Endothelial cell of umbilical vein (primary cell): ENCODE data around the gene ORAI3. TPM values are rescaled to one million over a fixed set of nuclear protein-coding genes. Genes with fewer than 3 reads are reported as not detected.

Source experiments
- BruUV-seq: library from RNA; stranded (reverse); fragments of 400-500 nt; replicated peaks from 2 replicates; lab custom pipeline; 2021; lab: Mats Ljungman, UMichigan
- CTCF ChIA-PET: fragments of 300-600, 350-600 bp; sonication (Branson Sonifier 250); formaldehyde crosslinking; loops from one replicate; lab custom pipeline; 2021; ENCODE audit warnings: antibody characterized with exemption, inconsistent platforms; lab: Charles Lee
- POLR2A ChIA-PET: fragments of 300-600, 350-600 bp; sonication (Branson Sonifier 250); formaldehyde crosslinking; loops from one replicate; lab custom pipeline; 2021; ENCODE audit warnings: antibody characterized with exemption, inconsistent platforms; lab: Charles Lee
- DNase-seq: peaks from one replicate; pipeline ENCODE4 v3.0.0-alpha.2; 2011; ENCODE audit warnings: low read depth, low spot score
- FAIRE-seq: peaks from 2 replicates; lab custom pipeline; 2011; peaks lifted over from hg19 to GRCh38; lab: Jason Lieb, UNC
- H2AFZ ChIP-seq: 2 replicates; pipeline ENCODE4 v1.6.0; 2012; ENCODE audit warnings: low read depth, low read length, control low read depth, inconsistent platforms
- H3K27ac ChIP-seq: 2 replicates; pipeline ENCODE4 v1.5.1; 2011; ENCODE audit warnings: low read depth, mild to moderate bottlenecking, control low read depth, low read length, moderate library complexity; ENCODE audit not compliant: insufficient read depth
- H3K27me3 ChIP-seq, 2 experiments: 2 replicates each; pipeline versions ENCODE4 v1.6.0 to v1.6.1; 2011; ENCODE audit warnings: low read length in 2 of 2, mixed read lengths in 1 of 2; ENCODE audit not compliant: control insufficient read depth in 2 of 2, insufficient read depth in 2 of 2
- H3K36me3 ChIP-seq, 2 experiments: 2 replicates in 1 of 2; 3 replicates in 1 of 2; pipeline ENCODE4 v1.5.1; 2011; ENCODE audit warnings: low read length in 2 of 2, mild to moderate bottlenecking in 1 of 2, moderate library complexity in 1 of 2; ENCODE audit not compliant: control insufficient read depth in 2 of 2, insufficient read depth in 2 of 2; ENCODE audit errors: extremely low read depth in 1 of 2
- H3K4me1 ChIP-seq: 3 replicates; pipeline ENCODE4 v1.5.1; 2011; ENCODE audit warnings: mild to moderate bottlenecking, low read length; ENCODE audit not compliant: control insufficient read depth, insufficient read depth; ENCODE audit errors: extremely low read depth
- H3K4me2 ChIP-seq: 2 replicates; pipeline ENCODE4 v1.6.1; 2011; ENCODE audit warnings: low read length, control low read depth, mixed read lengths; ENCODE audit not compliant: insufficient read depth
- H3K4me3 ChIP-seq, 3 experiments: fragments of 200-600 bp in 1 of 3; sonication (generic), shearing (Covaris generic) in 1 of 3; replicated peaks in 1 of 3; 2 replicates each; pipeline ENCODE4 v1.5.1; 2011 to 2016; ENCODE audit warnings: control low read depth in 3 of 3, low read length in 3 of 3, mild to moderate bottlenecking in 2 of 3, inconsistent platforms in 1 of 3, low read depth in 1 of 3, moderate library complexity in 1 of 3; ENCODE audit not compliant: insufficient read depth in 1 of 3
- H3K79me2 ChIP-seq: 2 replicates; pipeline ENCODE4 v1.6.0; 2012; ENCODE audit warnings: low read length, inconsistent platforms; ENCODE audit not compliant: control insufficient read depth, insufficient read depth
- H3K9ac ChIP-seq: replicated peaks from 2 replicates; pipeline ENCODE3; 2011; ENCODE audit warnings: low read length, control low read depth; ENCODE audit not compliant: insufficient read depth; ENCODE audit errors: extremely low read depth
- H3K9me1 ChIP-seq: replicated peaks from 3 replicates; pipeline ENCODE4 v1.6.0; 2011; ENCODE audit warnings: mild to moderate bottlenecking, low read length; ENCODE audit not compliant: control insufficient read depth, insufficient read depth; ENCODE audit errors: extremely low read depth
- H3K9me3 ChIP-seq: replicated peaks from 2 replicates; pipeline ENCODE4 v1.5.1; 2012; ENCODE audit warnings: low read length, inconsistent platforms; ENCODE audit not compliant: control insufficient read depth, insufficient read depth
- H4K20me1 ChIP-seq: replicated peaks from 2 replicates; pipeline ENCODE3; 2011; ENCODE audit warnings: mild to moderate bottlenecking, low read length; ENCODE audit not compliant: control insufficient read depth, insufficient read depth; ENCODE audit errors: extremely low read depth
- CTCF ChIP-seq, 2 donors: IDR thresholded peaks; 1 replicate in 1 of 2; 2 replicates in 1 of 2; pipeline ENCODE4 v1.5.1; 2011; ENCODE audit warnings: low read length in 2 of 2, mild to moderate bottlenecking in 2 of 2, moderate library complexity in 2 of 2, control low read depth in 1 of 2, inconsistent platforms in 1 of 2, low read depth in 1 of 2; ENCODE audit not compliant: insufficient read depth in 1 of 2; ENCODE audit errors: extremely low read depth in 1 of 2
- FOS ChIP-seq: IDR thresholded peaks from 2 replicates; pipeline ENCODE4 v1.6.1; 2011; ENCODE audit warnings: mild to moderate bottlenecking, low read length, moderate library complexity, borderline replicate concordance; ENCODE audit not compliant: insufficient read depth
- GATA2 ChIP-seq: IDR thresholded peaks from 2 replicates; pipeline ENCODE4 v1.7.0; 2011; ENCODE audit warnings: low read depth, mild to moderate bottlenecking, moderate library complexity, mixed read lengths, low read length; ENCODE audit not compliant: insufficient read length, insufficient read depth
- JUN ChIP-seq: IDR thresholded peaks from 2 replicates; pipeline ENCODE4 v1.6.1; 2011; ENCODE audit warnings: borderline replicate concordance, low read depth; ENCODE audit not compliant: insufficient read length, insufficient read depth
- MAX ChIP-seq: IDR thresholded peaks from 2 replicates; pipeline ENCODE4 v1.6.1; 2011; ENCODE audit not compliant: insufficient read depth, insufficient read length
- MYC ChIP-seq: IDR thresholded peaks from one replicate; pipeline ENCODE4 v1.6.1; 2011; ENCODE audit warnings: mild to moderate bottlenecking, low read depth, low read length
- POLR2A ChIP-seq: IDR thresholded peaks from 2 replicates; pipeline ENCODE4 v1.6.1; 2012; ENCODE audit warnings: low read depth, mild to moderate bottlenecking, control low read depth, low read length
- POLR2AphosphoS5 ChIP-seq: IDR thresholded peaks from 2 replicates; pipeline ENCODE4 v1.6.1; 2012; ENCODE audit warnings: low read depth, mild to moderate bottlenecking, control low read depth, low read length, moderate library complexity; ENCODE audit not compliant: insufficient read depth
- dilution Hi-C: fragments of 300-500 bp; cut with MboI; formaldehyde crosslinking; loops from one replicate; pipeline ENCODE4 v1.15.0; 2019; ENCODE audit warnings: low sequenced_read_pairs; ENCODE audit not compliant: extremely low pct_ligation_motif_present
- intact Hi-C: fragments of 100-400 bp; cut with micrococcal nuclease; formaldehyde crosslinking; loops from one replicate; pipeline ENCODE4 v1.10.0; 2022
- polyA plus RNA-seq, 4 experiments: library from polyadenylated mRNA; depleted of rRNA in 3 of 4; stranded (reverse) in 3 of 4; unstranded in 1 of 4; fragments of >200 nt; gene quantifications; 2 replicates each; pipeline versions ENCODE4 v1.2.1 to v1.2.3, GENCODE V29; 2011 to 2012; ENCODE audit warnings: missing spikeins in 1 of 4
- total RNA-seq: library from RNA; stranded (reverse); gene quantifications from 2 replicates; pipeline ENCODE4 v1.2.3, GENCODE V29; 2021

The ORAI3 gene
- total and polyA plus RNA-seq, 2 donors (not counting 3 experiments of a cell fraction or from before 2014, with no cell fraction given) = 17.6 to 25.4 TPM

GRCh38 chr16:30925632-30925987, 23.3 kb upstream of the ORAI3 start:
- Histone ChIP-seq H3K4me1 (peaks cover 2% of the 10 kb centered on the region), H3K79me2 (no peaks in the 10 kb centered on the region), H2AFZ (no peak overlapping the region), H3K4me2 (no peak overlapping the region), H3K36me3 (peaks cover under 1 to 19% of the 10 kb centered on the region in 2 experiments), H3K27ac (no peak overlapping the region), H3K4me3 (no peak overlapping the region), H3K27me3 (no peaks in the 10 kb centered on the region), H4K20me1 (no peaks in the 10 kb centered on the region), H3K9me1 (no peaks in the 10 kb centered on the region), H3K9me3 (no peaks in the 10 kb centered on the region), H3K9ac (no peak overlapping the region)
- no peak for TF ChIP-seq POLR2AphosphoS5
- TF ChIP-seq FOS = no peak
- no peak for TF ChIP-seq CTCF (IDR thresholded peaks at IDR 0.05; ENCODE audit: extremely low read depth in 1 of 2, insufficient read depth in 1 of 2, low read depth in 1 of 2, low read length in 2 of 2)
- no peak for TF ChIP-seq GATA2
- no peak for TF ChIP-seq MYC
- no peak for TF ChIP-seq MAX
- no peak for TF ChIP-seq POLR2A
- no peak for TF ChIP-seq JUN
- no peak for DNase-seq
- dilution Hi-C loops (no loop called here), intact Hi-C loops (no loop called here)
- POLR2A ChIA-PET = no interaction called here
- no TSS peak for BruUV-seq
- FAIRE-seq = no peak
- CTCF ChIA-PET = no interaction called here
